HCT116 (cell line): Measurements from ENCODE around the gene B3GALT6. TPM values are rescaled to one million over a fixed set of nuclear protein-coding genes. Genes with fewer than 3 reads are reported as not detected.

ENCODE experiments used
- ATAC-seq: fragments of 200-7000 bp; cut with Tn5 transposase; 2 replicates; pipeline ENCODE4 v1.9.1; 2020; ENCODE audit warnings: mild to moderate bottlenecking, moderate library complexity
- BruUV-seq: library from RNA; stranded (reverse); fragments of 400-500 nt; replicated peaks from 2 replicates; lab custom pipeline; 2021; lab: Mats Ljungman, UMichigan
- CTCF ChIA-PET: fragments of 300-600 bp; sonication (Branson Sonifier 250); formaldehyde crosslinking; loops from one replicate; lab custom pipeline; 2021; ENCODE audit warnings: antibody characterized with exemption; lab: Charles Lee
- POLR2A ChIA-PET: fragments of 300-600, 350-600 bp; sonication (Branson Sonifier 250); formaldehyde crosslinking; loops from one replicate; lab custom pipeline; 2021; ENCODE audit warnings: antibody characterized with exemption; lab: Charles Lee
- RAD21 ChIA-PET, 2 experiments: fragments of 300-600 bp; sonication (Branson Sonifier 250); formaldehyde crosslinking; loops; one replicate each; lab custom pipeline; 2023; ENCODE audit warnings: low total read pairs in 2 of 2; ENCODE audit not compliant: uncharacterized antibody in 2 of 2, unreplicated experiment in 2 of 2, low non-redundant PET in 1 of 2; lab: Charles Lee
- DNase-seq: peaks from one replicate; pipeline ENCODE4 v3.0.0-alpha.2; 2010; ENCODE audit warnings: low read depth, low spot score
- H2AFZ ChIP-seq: fragments of 200-600 bp; shearing (Covaris generic), sonication (generic); 2 replicates; pipeline ENCODE4 v1.6.1; 2017; ENCODE audit warnings: low read depth, mixed run types, mixed read lengths, antibody characterized with exemption, low read length; ENCODE audit not compliant: poor library complexity, severe bottlenecking
- H3K27ac ChIP-seq: 2 replicates; pipeline ENCODE4 v1.5.1; 2012; ENCODE audit warnings: low read depth, low read length
- H3K27me3 ChIP-seq: fragments of 200-600 bp; sonication (generic); 2 replicates; pipeline ENCODE4 v1.6.1; 2016; ENCODE audit warnings: mixed run types, low read length, mixed read lengths; ENCODE audit not compliant: insufficient read depth
- H3K36me3 ChIP-seq, 2 experiments: fragments of 200-500 bp in 1 of 2; fragments of 200-600 bp in 1 of 2; sonication (Bioruptor generic) in 1 of 2; sonication (generic) in 1 of 2; 2 replicates each; pipeline versions ENCODE4 v1.5.1 to v1.6.1; 2014 to 2016; ENCODE audit warnings: low read length in 2 of 2, inconsistent platforms in 1 of 2, mixed read lengths in 1 of 2, mixed run types in 1 of 2; ENCODE audit not compliant: insufficient read depth in 2 of 2, control insufficient read depth in 1 of 2
- H3K4me1 ChIP-seq, 2 experiments: fragments of 200-600 bp in 1 of 2; sonication (generic) in 1 of 2; 2 replicates each; pipeline versions ENCODE4 v1.5.1 to v1.6.1; 2012 to 2017; ENCODE audit warnings: low read length in 2 of 2, inconsistent platforms in 1 of 2, mild to moderate bottlenecking in 1 of 2, mixed read lengths in 1 of 2, mixed run types in 1 of 2, moderate library complexity in 1 of 2; ENCODE audit not compliant: insufficient read depth in 2 of 2, control insufficient read depth in 1 of 2
- H3K4me2 ChIP-seq: fragments of 200-600 bp; sonication (generic); 2 replicates; pipeline ENCODE4 v1.6.1; 2017; ENCODE audit warnings: mixed run types, low read length, mixed read lengths
- H3K4me3 ChIP-seq, 2 experiments: fragments of 200-600 bp in 1 of 2; sonication (generic) in 1 of 2; replicated peaks in 1 of 2; 2 replicates each; pipeline ENCODE4 v1.5.1; 2011 to 2016; ENCODE audit warnings: low read length in 2 of 2, control low read depth in 1 of 2, low read depth in 1 of 2, mild to moderate bottlenecking in 1 of 2, mixed read lengths in 1 of 2, mixed run types in 1 of 2
- H3K79me2 ChIP-seq: fragments of 200-600 bp; sonication (generic); 2 replicates; pipeline ENCODE4 v1.6.1; 2017; ENCODE audit warnings: mild to moderate bottlenecking, mixed run types, low read length, moderate library complexity, mixed read lengths; ENCODE audit not compliant: insufficient read depth
- H3K9ac ChIP-seq: fragments of 200-600 bp; sonication (generic); 2 replicates; pipeline ENCODE4 v1.6.1; 2016; ENCODE audit warnings: low read length, mixed read lengths
- H3K9me2 ChIP-seq: fragments of 200-600 bp; sonication (generic), shearing (Covaris generic); 2 replicates; pipeline ENCODE4 v1.6.1; 2017; ENCODE audit warnings: mixed run types, mild to moderate bottlenecking, moderate library complexity; ENCODE audit not compliant: insufficient read depth
- H3K9me3 ChIP-seq, 2 experiments: fragments of 200-500 bp in 1 of 2; fragments of 200-600 bp in 1 of 2; sonication (Bioruptor generic) in 1 of 2; sonication (generic) in 1 of 2; 2 replicates each; pipeline ENCODE4 v1.6.1; 2014 to 2017; ENCODE audit warnings: low read length in 2 of 2, mixed read lengths in 2 of 2, inconsistent platforms in 1 of 2, low read depth in 1 of 2, mild to moderate bottlenecking in 1 of 2, mixed run types in 1 of 2, moderate library complexity in 1 of 2; ENCODE audit not compliant: control insufficient read depth in 1 of 2, insufficient read depth in 1 of 2
- H4K20me1 ChIP-seq: fragments of 200-600 bp; sonication (generic), shearing (Covaris generic); 2 replicates; pipeline ENCODE4 v1.6.1; 2017; ENCODE audit warnings: mixed run types, mild to moderate bottlenecking, moderate library complexity; ENCODE audit not compliant: insufficient read depth
- EZH2 ChIP-seq: fragments of 200-600 bp; sonication (generic); IDR thresholded peaks from 2 replicates; pipeline ENCODE4 v1.6.1; 2017; ENCODE audit warnings: antibody characterized with exemption, mixed run types
- FOSL1 ChIP-seq: IDR thresholded peaks from 2 replicates; pipeline ENCODE4 v1.6.1; 2012; ENCODE audit warnings: low read depth
- TCF7L2 ChIP-seq: IDR thresholded peaks from 2 replicates; pipeline ENCODE4 v1.7.0; 2011; ENCODE audit warnings: borderline replicate concordance, inconsistent platforms; ENCODE audit not compliant: insufficient read depth, insufficient read length; ENCODE audit errors: extremely low read depth
- YY1 ChIP-seq: IDR thresholded peaks from 2 replicates; pipeline ENCODE4 v1.6.1; 2011; ENCODE audit warnings: low read length, low read depth, moderate library complexity, mild to moderate bottlenecking; ENCODE audit not compliant: insufficient replicate concordance; ENCODE audit errors: extremely low read depth
- ZBTB33 ChIP-seq: IDR thresholded peaks from 2 replicates; pipeline ENCODE4 v1.6.1; 2011; ENCODE audit warnings: mild to moderate bottlenecking, low read length, moderate library complexity; ENCODE audit not compliant: insufficient replicate concordance; ENCODE audit errors: extremely low read depth
- intact Hi-C: fragments of 100-400 bp; cut with micrococcal nuclease; formaldehyde crosslinking; loops from 2 replicates; pipeline ENCODE4 v1.10.0; 2022
- total RNA-seq: library from RNA; stranded (reverse); gene quantifications from one replicate; pipeline ENCODE4 v1.2.1, GENCODE V29; 2021; ENCODE audit not compliant: unreplicated experiment
- TF ChIP-seq, protein P1 (sequence below): IDR thresholded peaks from 2 replicates; pipeline ENCODE4 v1.6.1; 2012

Gene B3GALT6
- total RNA-seq, 1 experiment from 2014 or later, result 16.3 TPM

GRCh38 chr1:1187938-1188337 is 44.1 kb upstream of the B3GALT6 start:
- Histone ChIP-seq H3K4me1 (peaks cover 0 to 13% of the 10 kb centered on the region in 2 experiments; a peak in 2 of 4 replicates), H3K4me2 (no peak overlapping the region), H3K9me2 (no peaks in the 10 kb centered on the region), H4K20me1 (no peaks in the 10 kb centered on the region), H3K4me3 (no peak overlapping the region), H3K36me3 (no peaks in the 10 kb centered on the region), H2AFZ (no peak overlapping the region), H3K27me3 (no peaks in the 10 kb centered on the region), H3K79me2 (no peaks in the 10 kb centered on the region), H3K9me3 (peaks cover 0 to 11% of the 10 kb centered on the region in 2 experiments; a peak in 1 of 4 replicates), H3K9ac (no peak overlapping the region), H3K27ac (no peak overlapping the region)
- intact Hi-C loops, result no loop called here
- ChIA-PET RAD21 (interaction anchor here in 1 of 2 experiments (0.6 kb wide), 1 partner anchor 66 kb away, joined by 3 read pairs; no protein-coding TSS in a partner anchor), POLR2A (interaction anchor here (0.8 kb wide), 1 partner anchor 25 kb away, joined by 4 read pairs; no protein-coding TSS in a partner anchor), CTCF (no interaction called here)
- ATAC-seq, result no peak
- no peak for TF ChIP-seq YY1
- no peak for TF ChIP-seq EZH2
- no peak for TF ChIP-seq TCF7L2
- TF ChIP-seq, protein P1, sequence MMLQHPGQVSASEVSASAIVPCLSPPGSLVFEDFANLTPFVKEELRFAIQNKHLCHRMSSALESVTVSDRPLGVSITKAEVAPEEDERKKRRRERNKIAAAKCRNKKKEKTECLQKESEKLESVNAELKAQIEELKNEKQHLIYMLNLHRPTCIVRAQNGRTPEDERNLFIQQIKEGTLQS, result no peak
- no peak for TF ChIP-seq ZBTB33
- TF ChIP-seq FOSL1, result no peak
- no peak for DNase-seq
- BruUV-seq, result no TSS peak
